HEK293 (cell line): ENCODE results near the gene NPPB.

Experiments
- HOXD13 ChIP-seq: sonication (generic); formaldehyde crosslinking; IDR thresholded peaks from 2 replicates; pipeline ENCODE4 v1.8.0; 2022; ENCODE audit warnings: missing genetic modification reagents, borderline replicate concordance
- OVOL3 ChIP-seq: fragments of 450-650 bp; formaldehyde crosslinking; IDR thresholded peaks from 2 replicates; pipeline ENCODE4 v1.5.1; 2016; ENCODE audit warnings: missing biosample characterization, missing genetic modification characterization
- ZBTB17 ChIP-seq: fragments of 450-650 bp; formaldehyde crosslinking; IDR thresholded peaks from 2 replicates; pipeline ENCODE4 v1.5.1; 2016; ENCODE audit warnings: missing biosample characterization, missing genetic modification characterization
- ZEB2 ChIP-seq: fragments of 450-650 bp; formaldehyde crosslinking; IDR thresholded peaks from 2 replicates; pipeline ENCODE4 v1.5.1; 2016; ENCODE audit warnings: missing biosample characterization, missing genetic modification characterization
- ZNF274 ChIP-seq, 2 experiments: fragments of 200-500 bp in 1 of 2; fragments of 450-650 bp in 1 of 2; sonication (Bioruptor generic) in 1 of 2; formaldehyde crosslinking in 1 of 2; IDR thresholded peaks; 2 replicates each; pipeline versions ENCODE4 v1.5.1 to v1.6.1; 2014 to 2016; ENCODE audit warnings: borderline replicate concordance in 1 of 2, inconsistent platforms in 1 of 2, low read length in 1 of 2, missing biosample characterization in 1 of 2, missing genetic modification characterization in 1 of 2
- ZNF37A ChIP-seq: fragments of 450-650 bp; IDR thresholded peaks from 2 replicates; pipeline ENCODE4 v1.5.1; 2018; ENCODE audit warnings: missing biosample characterization, missing genetic modification characterization
- ZNF514 ChIP-seq: fragments of 450-650 bp; formaldehyde crosslinking; IDR thresholded peaks from 2 replicates; pipeline ENCODE4 v1.5.1; 2016; ENCODE audit warnings: missing biosample characterization, missing genetic modification characterization
- ZNF670 ChIP-seq: fragments of 450-650 bp; formaldehyde crosslinking; IDR thresholded peaks from 2 replicates; pipeline ENCODE4 v1.5.1; 2016; ENCODE audit warnings: missing biosample characterization, missing genetic modification characterization, low read depth
- TF ChIP-seq, protein P1 (sequence below): fragments of 450-650 bp; formaldehyde crosslinking; IDR thresholded peaks from 2 replicates; pipeline ENCODE4 v1.5.1; 2016; ENCODE audit warnings: missing biosample characterization, missing genetic modification characterization
- TF ChIP-seq, protein P2 (sequence below): fragments of 450-650 bp; formaldehyde crosslinking; IDR thresholded peaks from 2 replicates; pipeline ENCODE4 v1.5.1; 2016; ENCODE audit warnings: missing biosample characterization, missing genetic modification characterization
- TF ChIP-seq, protein P3 (sequence below): fragments of 450-650 bp; formaldehyde crosslinking; IDR thresholded peaks from 2 replicates; pipeline ENCODE4 v1.5.1; 2016; ENCODE audit warnings: missing biosample characterization, missing genetic modification characterization
- TF ChIP-seq, protein P4 (sequence below): fragments of 450-650 bp; formaldehyde crosslinking; IDR thresholded peaks from 2 replicates; pipeline ENCODE4 v1.5.1; 2017; ENCODE audit warnings: missing biosample characterization, missing genetic modification characterization

DNA sequence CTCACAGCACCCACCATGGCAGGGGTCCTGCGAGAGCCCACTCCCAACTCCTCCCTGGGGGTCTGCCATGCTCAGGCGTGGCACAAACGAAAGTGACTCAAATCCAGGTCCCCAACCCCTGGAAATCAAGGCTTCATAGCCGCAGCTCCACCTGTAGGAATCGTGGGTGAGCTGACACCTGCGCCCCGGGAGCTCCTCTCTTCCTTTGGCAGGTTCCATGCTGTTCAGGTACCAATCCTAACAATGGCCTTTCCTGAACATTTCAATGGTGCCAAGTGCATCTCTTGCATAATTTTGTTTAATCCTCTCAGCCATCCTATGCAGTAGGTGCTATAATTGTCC, 28.9 kb upstream of the NPPB start:
- TF ChIP-seq, protein P1, sequence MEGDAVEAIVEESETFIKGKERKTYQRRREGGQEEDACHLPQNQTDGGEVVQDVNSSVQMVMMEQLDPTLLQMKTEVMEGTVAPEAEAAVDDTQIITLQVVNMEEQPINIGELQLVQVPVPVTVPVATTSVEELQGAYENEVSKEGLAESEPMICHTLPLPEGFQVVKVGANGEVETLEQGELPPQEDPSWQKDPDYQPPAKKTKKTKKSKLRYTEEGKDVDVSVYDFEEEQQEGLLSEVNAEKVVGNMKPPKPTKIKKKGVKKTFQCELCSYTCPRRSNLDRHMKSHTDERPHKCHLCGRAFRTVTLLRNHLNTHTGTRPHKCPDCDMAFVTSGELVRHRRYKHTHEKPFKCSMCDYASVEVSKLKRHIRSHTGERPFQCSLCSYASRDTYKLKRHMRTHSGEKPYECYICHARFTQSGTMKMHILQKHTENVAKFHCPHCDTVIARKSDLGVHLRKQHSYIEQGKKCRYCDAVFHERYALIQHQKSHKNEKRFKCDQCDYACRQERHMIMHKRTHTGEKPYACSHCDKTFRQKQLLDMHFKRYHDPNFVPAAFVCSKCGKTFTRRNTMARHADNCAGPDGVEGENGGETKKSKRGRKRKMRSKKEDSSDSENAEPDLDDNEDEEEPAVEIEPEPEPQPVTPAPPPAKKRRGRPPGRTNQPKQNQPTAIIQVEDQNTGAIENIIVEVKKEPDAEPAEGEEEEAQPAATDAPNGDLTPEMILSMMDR (tag by site-specific recombination) = no peak
- TF ChIP-seq, protein P2, sequence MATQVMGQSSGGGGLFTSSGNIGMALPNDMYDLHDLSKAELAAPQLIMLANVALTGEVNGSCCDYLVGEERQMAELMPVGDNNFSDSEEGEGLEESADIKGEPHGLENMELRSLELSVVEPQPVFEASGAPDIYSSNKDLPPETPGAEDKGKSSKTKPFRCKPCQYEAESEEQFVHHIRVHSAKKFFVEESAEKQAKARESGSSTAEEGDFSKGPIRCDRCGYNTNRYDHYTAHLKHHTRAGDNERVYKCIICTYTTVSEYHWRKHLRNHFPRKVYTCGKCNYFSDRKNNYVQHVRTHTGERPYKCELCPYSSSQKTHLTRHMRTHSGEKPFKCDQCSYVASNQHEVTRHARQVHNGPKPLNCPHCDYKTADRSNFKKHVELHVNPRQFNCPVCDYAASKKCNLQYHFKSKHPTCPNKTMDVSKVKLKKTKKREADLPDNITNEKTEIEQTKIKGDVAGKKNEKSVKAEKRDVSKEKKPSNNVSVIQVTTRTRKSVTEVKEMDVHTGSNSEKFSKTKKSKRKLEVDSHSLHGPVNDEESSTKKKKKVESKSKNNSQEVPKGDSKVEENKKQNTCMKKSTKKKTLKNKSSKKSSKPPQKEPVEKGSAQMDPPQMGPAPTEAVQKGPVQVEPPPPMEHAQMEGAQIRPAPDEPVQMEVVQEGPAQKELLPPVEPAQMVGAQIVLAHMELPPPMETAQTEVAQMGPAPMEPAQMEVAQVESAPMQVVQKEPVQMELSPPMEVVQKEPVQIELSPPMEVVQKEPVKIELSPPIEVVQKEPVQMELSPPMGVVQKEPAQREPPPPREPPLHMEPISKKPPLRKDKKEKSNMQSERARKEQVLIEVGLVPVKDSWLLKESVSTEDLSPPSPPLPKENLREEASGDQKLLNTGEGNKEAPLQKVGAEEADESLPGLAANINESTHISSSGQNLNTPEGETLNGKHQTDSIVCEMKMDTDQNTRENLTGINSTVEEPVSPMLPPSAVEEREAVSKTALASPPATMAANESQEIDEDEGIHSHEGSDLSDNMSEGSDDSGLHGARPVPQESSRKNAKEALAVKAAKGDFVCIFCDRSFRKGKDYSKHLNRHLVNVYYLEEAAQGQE (tag by site-specific recombination) = no peak
- TF ChIP-seq ZEB2 (tag by site-specific recombination) = no peak
- no peak for TF ChIP-seq ZBTB17 (tag by site-specific recombination)
- no peak for TF ChIP-seq ZNF670 (tag by site-specific recombination)
- TF ChIP-seq, protein P3, sequence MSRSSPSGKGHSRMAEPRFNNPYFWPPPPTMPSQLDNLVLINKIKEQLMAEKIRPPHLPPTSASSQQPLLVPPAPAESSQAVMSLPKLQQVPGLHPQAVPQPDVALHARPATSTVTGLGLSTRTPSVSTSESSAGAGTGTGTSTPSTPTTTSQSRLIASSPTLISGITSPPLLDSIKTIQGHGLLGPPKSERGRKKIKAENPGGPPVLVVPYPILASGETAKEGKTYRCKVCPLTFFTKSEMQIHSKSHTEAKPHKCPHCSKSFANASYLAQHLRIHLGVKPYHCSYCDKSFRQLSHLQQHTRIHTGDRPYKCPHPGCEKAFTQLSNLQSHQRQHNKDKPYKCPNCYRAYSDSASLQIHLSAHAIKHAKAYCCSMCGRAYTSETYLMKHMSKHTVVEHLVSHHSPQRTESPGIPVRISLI (tag by site-specific recombination) = no peak
- TF ChIP-seq, protein P4, sequence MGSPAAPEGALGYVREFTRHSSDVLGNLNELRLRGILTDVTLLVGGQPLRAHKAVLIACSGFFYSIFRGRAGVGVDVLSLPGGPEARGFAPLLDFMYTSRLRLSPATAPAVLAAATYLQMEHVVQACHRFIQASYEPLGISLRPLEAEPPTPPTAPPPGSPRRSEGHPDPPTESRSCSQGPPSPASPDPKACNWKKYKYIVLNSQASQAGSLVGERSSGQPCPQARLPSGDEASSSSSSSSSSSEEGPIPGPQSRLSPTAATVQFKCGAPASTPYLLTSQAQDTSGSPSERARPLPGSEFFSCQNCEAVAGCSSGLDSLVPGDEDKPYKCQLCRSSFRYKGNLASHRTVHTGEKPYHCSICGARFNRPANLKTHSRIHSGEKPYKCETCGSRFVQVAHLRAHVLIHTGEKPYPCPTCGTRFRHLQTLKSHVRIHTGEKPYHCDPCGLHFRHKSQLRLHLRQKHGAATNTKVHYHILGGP (tag by site-specific recombination) = no peak
- TF ChIP-seq OVOL3 = no peak
- no peak for TF ChIP-seq ZNF37A
- no peak for TF ChIP-seq ZNF514 (tag by site-specific recombination)
- no peak for TF ChIP-seq ZNF274 (IDR thresholded peaks at IDR 0.05; ENCODE audit: low read length)
- TF ChIP-seq ZNF274 (tag by site-specific recombination; IDR thresholded peaks at IDR 0.05; ENCODE audit: borderline replicate concordance) = no peak
- TF ChIP-seq HOXD13 (CRISPR knock-in tag) = no peak
